H1 (cell line): ENCODE measurements around the gene GBA2. TPM values are rescaled to one million over a fixed set of nuclear protein-coding genes. Genes with fewer than 3 reads are reported as not detected.

Source experiments
- CTCF ChIA-PET: fragments of 300-600 bp; sonication (Branson Sonifier 250); formaldehyde crosslinking; loops from one replicate; lab custom pipeline; 2021; ENCODE audit not compliant: partially characterized antibody; lab: Charles Lee
- POLR2A ChIA-PET: fragments of 300-600 bp; sonication (Branson Sonifier 250); formaldehyde crosslinking; loops from one replicate; lab custom pipeline; 2021; ENCODE audit warnings: inconsistent platforms; ENCODE audit not compliant: partially characterized antibody; lab: Charles Lee
- DNase-seq, 2 experiments: peaks; one replicate each; pipeline versions ENCODE4 v3.0.0 to v3.0.0-alpha.2; 2010 to 2022; ENCODE audit warnings: low spot score in 2 of 2, low read depth in 1 of 2, mixed read lengths in 1 of 2
- FAIRE-seq: peaks from 2 replicates; lab custom pipeline; 2011; peaks lifted over from hg19 to GRCh38; lab: Jason Lieb, UNC
- H2AFZ ChIP-seq: 2 replicates; pipeline ENCODE4 v1.8.1; 2012; ENCODE audit warnings: low read length, inconsistent platforms
- H2AK5ac ChIP-seq: 2 replicates; pipeline ENCODE4 v1.6.1; 2013; ENCODE audit warnings: low read depth, low read length
- H2BK120ac ChIP-seq: replicated peaks from 2 replicates; pipeline ENCODE3; 2013; ENCODE audit warnings: low read depth, low read length, inconsistent platforms
- H2BK12ac ChIP-seq: 2 replicates; pipeline ENCODE4 v1.6.1; 2013; ENCODE audit warnings: low read depth, low read length
- H2BK15ac ChIP-seq: 2 replicates; pipeline ENCODE4 v1.6.1; 2013; ENCODE audit warnings: low read length
- H2BK20ac ChIP-seq: 2 replicates; pipeline ENCODE4 v1.6.1; 2013; ENCODE audit warnings: low read length
- H2BK5ac ChIP-seq: 2 replicates; pipeline ENCODE4 v1.6.1; 2013; ENCODE audit warnings: low read depth, low read length
- H3K14ac ChIP-seq: 2 replicates; pipeline ENCODE4 v1.6.1; 2013; ENCODE audit warnings: inconsistent platforms; ENCODE audit not compliant: insufficient read length
- H3K18ac ChIP-seq: 2 replicates; pipeline ENCODE4 v1.6.1; 2013; ENCODE audit warnings: low read length; ENCODE audit errors: extremely low read depth
- H3K23ac ChIP-seq: 2 replicates; pipeline ENCODE4 v1.6.1; 2013; ENCODE audit warnings: inconsistent platforms; ENCODE audit not compliant: insufficient read length
- H3K23me2 ChIP-seq: 2 replicates; pipeline ENCODE4 v1.6.1; 2013; ENCODE audit warnings: low read depth, low read length
- H3K27ac ChIP-seq: 2 replicates; pipeline ENCODE4 v1.6.1; 2011; ENCODE audit warnings: low read depth, low read length, inconsistent platforms
- H3K27me3 ChIP-seq, 4 experiments: replicated peaks in 1 of 4; 1 replicate in 1 of 4; 2 replicates in 3 of 4; pipeline versions ENCODE4 v1.6.1 to v1.8.1; 2011 to 2013; ENCODE audit warnings: low read length in 3 of 4, mild to moderate bottlenecking in 3 of 4, inconsistent platforms in 2 of 4, mixed read lengths in 2 of 4, moderate library complexity in 1 of 4; ENCODE audit not compliant: control insufficient read depth in 3 of 4, insufficient read depth in 3 of 4; ENCODE audit errors: extremely low read depth in 1 of 4
- H3K36me3 ChIP-seq, 4 experiments: 2 replicates each; pipeline versions ENCODE4 v1.6.1 to v1.8.1; 2011 to 2013; ENCODE audit warnings: mild to moderate bottlenecking in 4 of 4, low read length in 3 of 4, moderate library complexity in 2 of 4, control low read depth in 1 of 4, inconsistent platforms in 1 of 4; ENCODE audit not compliant: insufficient read depth in 4 of 4, control insufficient read depth in 2 of 4
- H3K4ac ChIP-seq: replicated peaks from 2 replicates; pipeline ENCODE3; 2013; ENCODE audit warnings: low read length, low read depth, mixed read lengths, inconsistent platforms; ENCODE audit not compliant: insufficient read length
- H3K4me1 ChIP-seq, 4 experiments: replicated peaks in 1 of 4; 1 replicate in 1 of 4; 2 replicates in 3 of 4; pipeline versions ENCODE4 v1.6.1 to v1.8.1; 2011 to 2013; ENCODE audit warnings: low read length in 3 of 4, inconsistent platforms in 2 of 4, mixed read lengths in 1 of 4; ENCODE audit not compliant: insufficient read depth in 4 of 4, control insufficient read depth in 3 of 4
- H3K4me2 ChIP-seq, 2 experiments: 2 replicates each; pipeline versions ENCODE4 v1.6.1 to v1.8.1; 2011 to 2013; ENCODE audit warnings: low read depth in 2 of 2, low read length in 2 of 2, control low read depth in 1 of 2, inconsistent platforms in 1 of 2, mild to moderate bottlenecking in 1 of 2; ENCODE audit not compliant: insufficient read depth in 1 of 2
- H3K4me3 ChIP-seq, 4 experiments: fragments of 200-600, 300-600 bp in 1 of 4; sonication (generic), shearing (Covaris generic), sonication (Bioruptor Twin) in 1 of 4; 2 replicates each; pipeline versions ENCODE4 v1.5.1 to v1.8.1; 2011 to 2016; ENCODE audit warnings: low read length in 4 of 4, low read depth in 3 of 4, control low read depth in 2 of 4, inconsistent platforms in 2 of 4, mild to moderate bottlenecking in 2 of 4, mixed read lengths in 1 of 4, moderate library complexity in 1 of 4; ENCODE audit not compliant: insufficient read depth in 2 of 4; ENCODE audit errors: extremely low read depth in 1 of 4
- H3K56ac ChIP-seq: replicated peaks from 2 replicates; pipeline ENCODE3; 2013; ENCODE audit warnings: low read depth, mild to moderate bottlenecking, mixed read lengths, low read length, inconsistent platforms; ENCODE audit not compliant: insufficient read length
- H3K79me1 ChIP-seq: 2 replicates; pipeline ENCODE4 v1.6.1; 2013; ENCODE audit warnings: low read depth, low read length, control low read depth
- H3K79me2 ChIP-seq, 2 experiments: 2 replicates each; pipeline versions ENCODE4 v1.6.1 to v1.8.1; 2012 to 2013; ENCODE audit warnings: low read length in 2 of 2, mild to moderate bottlenecking in 2 of 2, inconsistent platforms in 1 of 2; ENCODE audit not compliant: insufficient read depth in 2 of 2, control insufficient read depth in 1 of 2
- H3K9ac ChIP-seq, 4 experiments: replicated peaks in 1 of 4; 1 replicate in 1 of 4; 2 replicates in 3 of 4; pipeline versions ENCODE4 v1.6.1 to v1.8.1; 2011 to 2013; ENCODE audit warnings: low read depth in 3 of 4, low read length in 3 of 4, control low read depth in 2 of 4, mild to moderate bottlenecking in 2 of 4, moderate library complexity in 2 of 4, inconsistent platforms in 1 of 4; ENCODE audit errors: extremely low read depth in 1 of 4
- H3K9me3 ChIP-seq, 2 experiments: 2 replicates each; pipeline versions ENCODE4 v1.6.1 to v1.8.1; 2012 to 2013; ENCODE audit warnings: mild to moderate bottlenecking in 2 of 2, moderate library complexity in 2 of 2, control low read depth in 1 of 2, inconsistent platforms in 1 of 2, low read depth in 1 of 2, low read length in 1 of 2, mixed read lengths in 1 of 2; ENCODE audit not compliant: insufficient read depth in 2 of 2
- H4K20me1 ChIP-seq, 2 experiments: replicated peaks in 1 of 2; 2 replicates each; pipeline versions ENCODE3 to v1.8.1; 2011 to 2013; ENCODE audit warnings: inconsistent platforms in 2 of 2, low read length in 2 of 2, mild to moderate bottlenecking in 1 of 2; ENCODE audit not compliant: insufficient read depth in 2 of 2, control insufficient read depth in 1 of 2
- H4K5ac ChIP-seq: 2 replicates; pipeline ENCODE4 v1.6.1; 2013; ENCODE audit warnings: low read length, low read depth, mixed read lengths, inconsistent platforms; ENCODE audit not compliant: insufficient read length
- H4K8ac ChIP-seq: 2 replicates; pipeline ENCODE4 v1.8.0; 2013; ENCODE audit warnings: mild to moderate bottlenecking, moderate library complexity, low read length, inconsistent platforms; ENCODE audit not compliant: insufficient read depth; ENCODE audit errors: extremely low read depth
- H4K91ac ChIP-seq: replicated peaks from 2 replicates; pipeline ENCODE3; 2013; ENCODE audit warnings: low read length, mixed read lengths, inconsistent platforms; ENCODE audit not compliant: insufficient read length
- BCL11A ChIP-seq, 2 experiments: IDR thresholded peaks; one replicate each; pipeline ENCODE4 v1.6.1; 2011; ENCODE audit warnings: low read depth in 2 of 2, low read length in 2 of 2, mild to moderate bottlenecking in 2 of 2
- CBX8 ChIP-seq: fragments of 300-800, 300-1000 bp; sonication (generic); IDR thresholded peaks from 2 replicates; pipeline ENCODE4 v1.7.1; 2016; ENCODE audit warnings: low read depth, low read length, borderline replicate concordance
- EP300 ChIP-seq, 2 experiments: IDR thresholded peaks; 1 replicate in 1 of 2; 2 replicates in 1 of 2; pipeline ENCODE4 v1.6.1; 2011 to 2012; ENCODE audit warnings: low read depth in 2 of 2, low read length in 2 of 2, mild to moderate bottlenecking in 2 of 2, borderline replicate concordance in 1 of 2, inconsistent platforms in 1 of 2, moderate library complexity in 1 of 2
- FOSL1 ChIP-seq: IDR thresholded peaks from 2 replicates; pipeline ENCODE4 v1.6.1; 2011; ENCODE audit warnings: mild to moderate bottlenecking, low read depth, low read length, moderate library complexity; ENCODE audit not compliant: insufficient read depth
- KDM1A ChIP-seq: fragments of 200-600, 300-600 bp; sonication (generic); IDR thresholded peaks from 2 replicates; pipeline ENCODE4 v1.7.1; 2016; ENCODE audit warnings: mild to moderate bottlenecking, low read length, borderline replicate concordance
- KDM4A ChIP-seq: IDR thresholded peaks from one replicate; pipeline ENCODE4 v1.7.1; 2012; ENCODE audit warnings: low read depth, mild to moderate bottlenecking, moderate library complexity, low read length, inconsistent platforms; ENCODE audit not compliant: severe bottlenecking
- RFX5 ChIP-seq: IDR thresholded peaks from 2 replicates; pipeline ENCODE4 v1.6.1; 2011; ENCODE audit warnings: low read depth, low read length, improper control_type of control experiment, borderline replicate concordance
- SP1 ChIP-seq: IDR thresholded peaks from 2 replicates; pipeline ENCODE4 v1.6.1; 2011; ENCODE audit warnings: low read depth, low read length
- SP2 ChIP-seq: IDR thresholded peaks from 2 replicates; pipeline ENCODE4 v1.6.1; 2012; ENCODE audit warnings: mild to moderate bottlenecking, low read length, inconsistent platforms
- SUZ12 ChIP-seq: fragments of 200-600 bp; sonication (generic); IDR thresholded peaks from 2 replicates; pipeline ENCODE4 v1.6.1; 2012; ENCODE audit warnings: mild to moderate bottlenecking, inconsistent platforms, low read length, moderate library complexity, mixed read lengths
- TAF7 ChIP-seq: optimal IDR thresholded peaks from 2 replicates; pipeline ENCODE3; 2011; ENCODE audit warnings: low read depth, mild to moderate bottlenecking, inconsistent platforms, low read length, moderate library complexity, borderline replicate concordance
- TEAD4 ChIP-seq: IDR thresholded peaks from 2 replicates; pipeline ENCODE4 v1.6.1; 2012; ENCODE audit warnings: low read depth, low read length, inconsistent platforms, mixed read lengths
- YY1 ChIP-seq: IDR thresholded peaks from 2 replicates; pipeline ENCODE4 v1.6.1; 2011; ENCODE audit warnings: low read depth, mild to moderate bottlenecking, low read length
- ZNF274 ChIP-seq: IDR thresholded peaks from 2 replicates; pipeline ENCODE4 v1.7.0; 2012; ENCODE audit warnings: low read length, borderline replicate concordance; ENCODE audit errors: extremely low read depth
- WGBS, 2 experiments: shearing (Covaris generic) in 1 of 2; methylation state at CpG; one replicate each; pipeline versions ENCODE4 v1.1.6 to v1.1.7; 2013 to 2015; ENCODE audit warnings: low lambda C conversion rate in 2 of 2, mixed read lengths in 2 of 2, inconsistent platforms in 1 of 2, low coverage in 1 of 2, missing lambda C conversion rate in 1 of 2; ENCODE audit not compliant: insufficient replicate concordance in 2 of 2, insufficient coverage in 1 of 2, insufficient read length in 1 of 2; ENCODE audit errors: extremely low coverage in 1 of 2, missing lambda C conversion rate in 1 of 2; 5-methylcytosine and 5-hydroxymethylcytosine counted together
- polyA plus RNA-seq, 7 experiments: library from polyadenylated mRNA; depleted of rRNA in 3 of 7; stranded (reverse) in 5 of 7; unstranded in 2 of 7; fragments of >200 nt in 5 of 7; fragments of 200-250 nt in 2 of 7; gene quantifications; 1 replicate in 5 of 7; 2 replicates in 1 of 7; 4 replicates in 1 of 7; pipeline versions ENCODE4 v1.2.1 to v1.2.3, GENCODE V29; 2011 to 2013; ENCODE audit warnings: missing spikeins in 2 of 7, mixed read lengths in 2 of 7
- total RNA-seq: library from RNA; stranded (reverse); fragmentation: NEBNext Ultra II Directional; extraction: Animal tissue kit (Norgen Biotek cat#: 25700); gene quantifications from 2 replicates; pipeline ENCODE4 v1.2.1, GENCODE V29; 2021

GBA2 gene
- total and polyA plus RNA-seq, 2 of the 8 experiments (the other 6 are each of a cell fraction or from before 2014, with no cell fraction given), result 64.2 to 71.9 TPM

DNA sequence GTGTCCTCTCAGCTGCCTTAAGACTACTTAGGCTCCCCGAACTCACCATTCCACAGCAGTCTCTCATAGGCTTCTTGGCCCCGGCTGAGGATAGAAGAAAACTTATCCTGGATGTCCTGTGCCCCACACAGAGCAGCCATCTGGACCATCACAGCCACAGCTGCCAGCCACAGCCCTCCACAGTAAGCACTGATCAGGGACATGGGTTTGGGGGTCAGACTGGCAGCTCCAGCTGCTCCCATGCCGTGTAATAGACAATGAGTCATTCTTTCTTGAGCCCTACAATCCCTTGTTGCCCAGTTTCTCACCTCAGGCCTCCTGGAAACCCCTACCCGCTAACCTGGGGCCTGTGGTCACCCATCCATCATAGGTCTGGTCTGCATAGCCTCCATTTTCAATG, 10.8 kb downstream of the GBA2 start:
- H4K8ac ChIP-seq, result no peak overlapping the region
- H2BK20ac ChIP-seq, result no peak overlapping the region
- no peak overlapping the region for H3K23ac ChIP-seq
- no peak overlapping the region for H4K5ac ChIP-seq
- no peak overlapping the region for H3K4ac ChIP-seq
- no peak overlapping the region for H3K56ac ChIP-seq
- H3K18ac ChIP-seq, result no peak overlapping the region
- no peak overlapping the region for H3K14ac ChIP-seq
- no peak overlapping the region for H3K27ac ChIP-seq
- 85% methylated on average over 4 of the region's 4 CpGs; no CpG with 5 or more reads in 1 of the 2 experiments for WGBS, 2 experiments
- no peak overlapping the region for H2BK120ac ChIP-seq
- no peak overlapping the region for H3K4me2 ChIP-seq
- H3K23me2 ChIP-seq, result no peaks in the 10 kb centered on the region; the same call in 1 of the 2 replicates
- peaks cover 34 to 74% (median 63%) of the 10 kb centered on the region in 4 experiments for H3K36me3 ChIP-seq
- peaks cover 0 to 5% of the 10 kb centered on the region in 2 experiments; a peak in 1 of 4 replicates for H3K79me2 ChIP-seq
- H3K79me1 ChIP-seq, result peaks cover 3% of the 10 kb centered on the region; the same call in 1 of the 2 replicates
- H2BK12ac ChIP-seq, result no peak overlapping the region
- POLR2A ChIA-PET, result interaction anchor here (1.0 to 4.8 kb wide), 5 partner anchors 10 to 48 kb away, joined by 3 to 35 read pairs (median 5); partner anchors contain the start of genes GBA2 and RGP1
- H4K91ac ChIP-seq, result no peak overlapping the region
- H3K4me1 ChIP-seq, result peaks cover 0 to 6% (median 3%) of the 10 kb centered on the region in 4 experiments; a peak in 4 of 7 replicates
- no peaks in the 10 kb centered on the region for H3K27me3 ChIP-seq
- H4K20me1 ChIP-seq, result peaks cover 7 to 19% of the 10 kb centered on the region in 2 experiments
- DNase-seq, result no peak
- CTCF ChIA-PET, result interaction anchor here (0.7 to 16.0 kb wide), 10 partner anchors 9 to 50 kb away, joined by 3 to 198 read pairs (median 6); partner anchors contain the start of genes CREB3, GBA2, MSMP and RGP1
- no peak for TF ChIP-seq CBX8
- no peak for TF ChIP-seq YY1
- no peak for TF ChIP-seq RFX5
- no peak for TF ChIP-seq EP300 (IDR thresholded peaks at IDR 0.05; ENCODE audit: borderline replicate concordance in 1 of 2, low read depth in 2 of 2, low read length in 2 of 2)
- TF ChIP-seq BCL11A (IDR thresholded peaks at IDR 0.05; ENCODE audit: low read depth in 2 of 2, low read length in 2 of 2), result no peak
- TF ChIP-seq SUZ12, result no peak
- no peak for TF ChIP-seq TEAD4
- no peak for TF ChIP-seq SP1
- no peak for TF ChIP-seq KDM4A
- TF ChIP-seq FOSL1, result no peak
- no peak for TF ChIP-seq KDM1A
- TF ChIP-seq ZNF274, result no peak
- no peak for TF ChIP-seq TAF7
- no peak for TF ChIP-seq SP2
- no peak overlapping the region for H3K4me3 ChIP-seq
- no peak overlapping the region for H3K9ac ChIP-seq
- FAIRE-seq, result no peak
- H2BK5ac ChIP-seq, result no peak overlapping the region
- no peak overlapping the region for H2BK15ac ChIP-seq
- H2AK5ac ChIP-seq, result no peak overlapping the region
- no peaks in the 10 kb centered on the region; a peak in 1 of 4 replicates for H3K9me3 ChIP-seq
- H2AFZ ChIP-seq, result no peak overlapping the region
